GM21526 (cell line): ENCODE results near the gene ZNF785.
"Not testable (repeated sequence)": the region's sequence is repeated elsewhere in the genome, so short reads cannot be mapped to it uniquely, and the experiment has no call there.

ENCODE experiments used
- ATAC-seq: cut with Tn5 transposase; IDR thresholded peaks from one replicate; pipeline ENCODE4 v1.9.1; 2021; ENCODE audit warnings: moderate library complexity; ENCODE audit not compliant: unreplicated experiment, low FRiP score

ZNF785 gene

DNA sequence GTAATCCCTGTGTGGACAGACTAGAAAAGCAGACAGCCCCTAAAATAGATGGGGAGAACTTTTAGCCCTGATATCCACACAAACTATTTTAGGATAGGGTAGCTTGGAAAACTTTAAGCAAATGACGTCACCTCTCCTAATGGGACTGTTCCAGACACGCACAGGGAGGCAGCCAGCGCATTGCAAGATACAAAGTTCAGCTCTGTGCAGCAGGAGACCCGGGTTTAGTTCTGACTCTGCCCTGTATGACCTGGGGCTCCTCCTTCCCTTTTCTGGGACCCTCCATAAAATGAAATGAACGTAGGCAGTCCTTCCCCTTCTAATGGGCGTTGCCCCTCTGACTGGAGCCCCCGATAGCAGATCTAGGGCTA lies 18.4 kb upstream of the ZNF785 start:
- no peak for ATAC-seq

DNA sequence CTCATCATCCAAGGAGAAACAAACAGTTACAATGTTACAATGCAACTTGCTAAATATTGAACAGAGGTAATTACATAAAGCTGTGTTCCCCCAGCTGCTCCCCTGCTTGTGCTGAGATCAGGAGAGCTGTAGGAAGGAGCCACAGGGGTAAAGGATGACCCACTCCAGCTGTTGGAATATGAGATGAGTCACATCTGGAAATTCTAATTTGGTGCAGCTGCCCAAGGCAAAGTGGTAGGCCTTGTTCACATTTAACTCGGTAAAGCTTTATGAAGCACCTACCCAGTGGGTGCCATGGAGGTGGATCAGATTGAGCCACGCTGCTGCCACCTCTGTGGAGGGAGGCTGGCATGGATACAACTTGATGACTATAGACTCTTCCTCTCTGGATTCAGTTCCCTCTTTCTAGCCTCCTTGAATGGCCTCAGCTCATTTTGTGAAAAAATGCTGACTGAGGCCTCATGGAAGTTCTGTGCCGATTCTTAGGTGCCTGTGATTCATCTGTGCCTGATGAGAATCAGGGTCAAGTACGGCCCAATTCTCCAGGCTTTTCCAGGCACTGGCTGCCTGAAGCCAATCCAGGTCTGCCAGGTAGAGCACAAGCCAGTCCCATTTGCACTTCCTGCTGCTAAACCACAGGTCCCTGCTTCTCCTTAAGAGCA lies 17.2 kb upstream of the ZNF785 start:
- ATAC-seq, result no peak

DNA sequence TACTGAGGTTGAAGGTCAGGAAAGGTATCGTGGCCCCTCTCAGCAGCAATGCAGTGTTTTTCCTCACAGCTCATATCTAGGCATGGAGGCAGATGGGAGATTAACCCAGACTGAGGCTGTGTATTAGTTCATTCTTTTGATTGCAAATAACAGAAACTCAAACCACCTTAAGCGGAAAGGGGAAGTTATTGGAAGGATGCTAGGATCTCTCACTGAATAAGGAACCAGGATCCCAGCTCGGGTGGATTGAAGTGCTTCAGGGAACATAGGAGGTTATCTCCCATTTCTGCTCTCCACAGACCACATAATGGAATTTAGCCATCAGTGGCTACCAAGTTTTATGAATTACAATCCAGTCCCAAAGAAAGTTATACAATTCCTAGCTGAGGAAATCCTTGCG lies 16.5 kb upstream of the ZNF785 start:
- no peak for ATAC-seq

DNA sequence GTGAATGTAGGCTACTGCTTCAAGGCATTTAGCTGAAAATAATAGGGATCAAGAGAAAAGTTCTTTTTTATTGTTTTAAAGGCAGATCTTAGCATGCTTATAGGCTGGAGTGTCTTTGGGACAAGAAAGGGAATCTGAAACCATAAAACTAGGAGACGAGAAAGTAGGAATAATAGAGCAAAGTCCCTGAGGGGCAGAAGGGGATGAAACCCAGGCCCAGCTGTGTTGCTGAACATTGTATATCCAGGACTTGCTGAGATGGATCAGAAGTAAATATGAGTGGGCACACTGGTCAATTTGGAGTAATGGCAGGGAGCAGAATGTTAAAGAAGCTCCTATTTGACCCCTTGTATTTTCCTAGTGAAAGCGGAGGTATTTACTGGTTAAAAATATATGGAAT lies 15.4 kb upstream of the ZNF785 start:
- no peak for ATAC-seq

DNA sequence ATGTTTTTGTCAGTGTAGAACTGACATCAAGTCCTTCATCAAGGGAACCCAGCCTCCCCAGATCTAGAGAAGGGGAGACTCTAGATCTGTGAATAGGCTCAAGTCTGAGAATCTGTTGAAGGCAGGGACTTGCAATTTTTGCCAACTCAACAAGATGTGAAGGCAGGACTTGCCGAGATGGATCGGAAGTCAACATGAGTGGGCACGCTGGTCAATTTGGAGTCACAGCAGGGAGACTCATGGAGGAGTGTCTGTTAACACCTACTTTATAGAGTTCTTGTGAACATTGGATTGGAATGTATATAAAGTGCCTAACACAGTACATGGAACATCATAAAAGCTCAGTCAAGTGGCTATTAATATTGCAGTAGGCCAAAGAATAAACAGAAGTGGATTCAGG lies 14.7 kb upstream of the ZNF785 start:
- no peak for ATAC-seq

DNA sequence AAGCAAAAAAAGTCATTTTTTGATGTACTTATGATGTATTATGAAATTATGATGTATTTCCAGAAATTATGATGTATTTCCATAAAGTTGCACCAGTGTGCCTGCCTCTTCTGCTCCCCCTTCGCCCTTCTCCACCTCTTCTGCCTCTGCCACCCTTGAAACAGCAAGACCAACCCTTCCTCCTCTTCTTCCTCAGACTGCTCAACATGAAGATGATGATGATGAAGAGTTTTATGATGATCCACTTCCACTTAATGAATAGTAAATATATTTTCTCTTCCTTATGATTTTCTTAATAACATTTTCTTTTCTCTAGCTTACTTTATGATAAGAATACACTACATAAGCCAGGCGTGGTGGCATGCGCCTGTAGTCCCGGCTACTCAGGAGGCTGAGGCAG lies 7.4 kb upstream of the ZNF785 start:
- ATAC-seq, result no peak

DNA sequence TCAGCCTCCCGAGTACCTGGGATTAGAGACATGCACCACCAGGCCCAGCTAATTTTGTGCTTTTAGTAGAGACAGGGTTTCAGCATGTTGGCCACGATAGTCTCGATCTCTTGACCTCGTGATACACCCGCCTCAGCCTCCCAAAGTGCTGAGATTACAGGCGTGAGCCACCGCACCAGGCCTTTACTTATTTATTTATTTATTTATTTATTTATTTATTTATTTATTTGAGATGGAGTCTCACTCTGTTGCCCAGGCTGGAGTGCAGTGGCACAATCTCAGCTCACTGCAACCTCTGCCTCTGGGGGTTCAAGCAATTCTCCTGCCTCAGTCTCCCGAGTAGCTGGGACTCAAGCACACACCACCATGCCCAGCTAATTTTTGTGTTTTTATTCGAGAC lies 5.4 kb upstream of the ZNF785 start:
- ATAC-seq, result not testable (repeated sequence)

DNA sequence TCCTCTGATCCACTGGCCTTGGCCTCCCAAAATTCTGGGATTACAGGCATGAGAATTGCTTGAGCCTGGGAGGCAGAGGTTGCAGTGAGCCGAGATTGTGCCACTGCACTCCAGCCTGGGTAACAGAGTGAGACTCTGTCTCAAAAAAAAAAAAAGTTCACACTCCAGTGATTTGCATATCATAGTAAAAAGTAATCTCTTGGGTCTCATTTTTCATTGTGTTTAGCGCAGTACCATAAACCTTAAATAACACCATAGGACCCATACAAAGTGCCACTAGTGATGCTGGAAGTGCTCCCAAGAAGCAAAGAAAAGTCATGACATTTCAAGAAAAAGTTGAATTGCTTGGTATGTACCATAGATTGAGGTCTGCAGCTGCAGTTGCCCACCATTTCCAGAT lies 4.1 kb upstream of the ZNF785 start:
- ATAC-seq, result not testable (repeated sequence)

DNA sequence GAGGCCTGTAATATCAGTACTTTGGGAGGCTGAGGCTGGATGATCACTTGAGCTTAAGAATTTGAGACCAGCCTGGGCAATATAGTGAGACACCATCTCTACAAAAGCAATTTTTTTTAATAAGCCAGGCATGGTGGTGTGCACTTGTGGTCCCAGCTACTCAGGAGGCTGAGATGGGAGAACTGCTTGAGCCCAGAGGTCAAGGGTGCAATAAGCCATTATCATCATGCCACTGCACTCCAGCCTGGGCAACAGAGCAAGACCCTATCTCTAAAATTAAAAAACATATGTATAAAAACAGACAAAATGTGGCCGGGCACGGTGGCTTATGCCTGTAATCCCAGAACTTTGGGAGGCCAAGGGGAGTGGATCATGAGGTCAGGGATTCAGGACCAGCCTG lies 3.2 kb upstream of the ZNF785 start:
- no peak for ATAC-seq

DNA sequence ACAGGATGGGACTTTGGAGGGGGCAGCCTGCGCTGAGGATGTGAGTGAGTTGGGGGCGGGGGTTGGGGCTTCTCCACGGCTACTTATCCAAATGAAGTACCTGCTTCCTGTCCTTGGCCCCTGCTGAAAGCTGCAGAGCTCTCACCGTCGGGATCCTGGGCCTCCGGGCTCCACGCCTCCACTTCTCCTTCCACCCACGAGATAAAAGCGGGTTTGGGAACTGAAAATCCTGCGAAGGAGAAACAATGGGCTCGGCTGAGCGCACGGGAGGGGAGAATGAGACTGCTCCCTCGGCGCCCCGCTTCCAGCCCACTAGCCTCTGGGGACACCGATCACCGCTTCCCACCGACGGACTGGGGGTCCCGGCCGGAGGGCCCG lies 486 bp downstream of the ZNF785 start:
- ATAC-seq, result peak; percentile 26

DNA sequence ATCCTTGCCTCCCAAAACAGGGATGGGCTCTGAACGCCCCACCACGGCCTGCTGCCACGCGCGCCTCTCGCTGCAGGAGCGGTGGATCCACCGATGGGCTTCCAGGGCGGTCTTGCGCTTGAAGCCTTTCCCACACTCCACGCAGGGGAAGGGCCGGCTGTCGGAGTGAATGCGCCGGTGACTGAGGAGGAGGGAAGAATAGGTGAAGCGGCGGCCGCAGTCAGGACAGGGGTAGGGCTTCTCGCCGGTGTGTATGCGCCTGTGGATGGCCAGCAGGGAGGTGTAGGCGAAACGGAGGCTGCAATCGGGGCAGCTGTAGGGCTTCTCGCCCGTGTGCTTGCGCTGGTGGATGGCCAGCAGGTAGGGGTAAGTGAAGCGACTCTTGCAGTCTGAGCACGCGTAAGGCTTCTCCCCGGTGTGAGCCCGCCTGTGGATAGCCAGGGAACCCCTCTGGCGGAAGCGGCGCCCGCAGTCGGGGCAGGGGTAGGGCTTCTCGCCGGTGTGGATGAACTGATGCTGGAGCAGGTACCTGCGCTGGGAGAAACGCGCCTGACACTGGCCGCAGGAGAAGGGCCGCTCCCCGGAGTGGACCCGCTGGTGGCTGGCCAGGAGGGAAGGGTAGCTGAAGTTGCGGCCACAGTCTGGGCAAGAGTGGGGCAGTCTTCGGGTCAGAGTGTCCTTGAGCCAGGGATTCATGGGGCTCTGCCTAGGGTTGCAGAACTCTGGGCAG lies 2.7 kb downstream of the ZNF785 start:
- ATAC-seq, result no peak

DNA sequence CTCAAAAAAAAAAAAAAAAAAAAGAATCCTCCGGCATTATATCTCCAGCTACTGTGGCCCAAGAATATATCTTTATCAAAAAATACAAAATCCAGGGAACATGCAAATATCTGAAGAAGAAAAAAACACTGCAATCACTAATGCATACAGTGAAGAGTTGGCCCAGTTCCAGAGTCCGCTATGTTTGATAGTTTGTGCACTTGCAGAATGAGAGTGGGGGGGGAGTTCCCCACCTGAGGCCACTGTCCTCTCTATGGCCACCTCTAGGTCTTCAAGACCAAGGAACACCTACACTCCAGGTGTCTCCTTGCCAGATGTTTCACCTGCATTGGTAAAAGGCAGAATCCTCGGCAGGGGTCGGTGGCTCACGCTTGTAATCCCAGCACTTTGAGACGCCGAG lies 4.0 kb downstream of the ZNF785 start:
- ATAC-seq, result no peak

DNA sequence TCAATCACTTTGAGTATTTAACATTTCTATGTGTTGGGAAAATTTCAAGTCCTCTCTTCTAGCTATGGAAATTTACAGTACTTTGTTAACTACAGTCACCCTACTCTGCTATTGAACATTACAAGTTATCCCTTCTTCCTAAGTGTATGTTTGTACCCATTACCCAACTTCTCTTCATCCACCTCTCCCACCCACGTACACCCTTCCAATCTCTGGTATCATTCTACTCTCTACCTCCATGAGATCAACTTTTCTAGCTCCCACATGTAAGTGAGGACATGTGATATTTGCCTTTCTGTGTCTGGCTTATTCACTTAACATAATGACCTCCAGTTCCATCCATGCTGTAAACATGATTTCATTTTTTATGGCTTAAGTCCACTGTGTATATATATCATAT lies 10.8 kb downstream of the ZNF785 start:
- ATAC-seq, result no peak

DNA sequence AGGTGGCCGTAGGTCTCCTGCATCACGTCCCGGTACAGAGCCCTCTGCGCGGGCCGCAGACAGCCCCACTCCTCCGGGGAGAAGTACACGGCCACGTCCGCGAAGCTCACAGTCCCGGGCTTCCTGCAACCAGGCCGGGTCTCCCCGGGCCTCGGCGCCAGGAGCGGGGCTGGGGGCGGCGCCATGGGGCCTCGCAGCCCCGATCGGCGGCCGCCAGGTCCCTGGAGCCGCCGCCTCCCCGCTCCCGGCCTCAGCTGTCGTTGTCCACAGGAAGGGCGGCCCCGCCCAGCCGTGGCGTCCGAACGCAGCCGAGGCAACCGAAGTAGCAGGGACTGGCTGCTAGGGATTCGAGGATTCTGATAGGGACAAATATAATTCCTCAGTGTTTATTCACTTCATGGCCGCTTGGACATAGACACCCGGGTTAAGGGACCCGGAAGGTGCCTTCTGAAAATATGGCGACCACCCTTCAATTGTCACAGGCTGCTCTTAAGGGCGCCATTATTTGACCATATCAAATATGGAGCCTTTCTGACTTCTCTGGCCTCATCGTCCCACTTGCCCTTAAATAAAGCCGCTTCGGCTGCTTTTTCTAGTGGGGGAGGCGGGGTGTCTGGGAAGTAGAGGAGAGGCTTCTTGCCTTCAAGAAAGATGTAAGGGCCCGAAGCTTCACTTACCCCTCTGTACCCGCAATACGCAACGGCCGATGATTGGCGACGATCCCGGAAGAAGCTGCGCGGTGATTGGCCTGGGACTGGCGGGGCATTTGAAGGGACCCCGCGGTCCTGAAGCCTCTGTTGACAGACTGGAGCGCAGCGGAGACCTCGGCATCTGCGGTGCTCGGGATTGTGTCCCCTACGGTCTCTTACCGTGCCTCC lies 13.8 kb downstream of the ZNF785 start, which contains the start of gene ZNF688:
TSS of gene ZNF688 (minus strand) at position 270 of the 878 bp plus-strand sequence. CDS start at position 185, 85 bp downstream.
- peak; percentile 59 for ATAC-seq

DNA sequence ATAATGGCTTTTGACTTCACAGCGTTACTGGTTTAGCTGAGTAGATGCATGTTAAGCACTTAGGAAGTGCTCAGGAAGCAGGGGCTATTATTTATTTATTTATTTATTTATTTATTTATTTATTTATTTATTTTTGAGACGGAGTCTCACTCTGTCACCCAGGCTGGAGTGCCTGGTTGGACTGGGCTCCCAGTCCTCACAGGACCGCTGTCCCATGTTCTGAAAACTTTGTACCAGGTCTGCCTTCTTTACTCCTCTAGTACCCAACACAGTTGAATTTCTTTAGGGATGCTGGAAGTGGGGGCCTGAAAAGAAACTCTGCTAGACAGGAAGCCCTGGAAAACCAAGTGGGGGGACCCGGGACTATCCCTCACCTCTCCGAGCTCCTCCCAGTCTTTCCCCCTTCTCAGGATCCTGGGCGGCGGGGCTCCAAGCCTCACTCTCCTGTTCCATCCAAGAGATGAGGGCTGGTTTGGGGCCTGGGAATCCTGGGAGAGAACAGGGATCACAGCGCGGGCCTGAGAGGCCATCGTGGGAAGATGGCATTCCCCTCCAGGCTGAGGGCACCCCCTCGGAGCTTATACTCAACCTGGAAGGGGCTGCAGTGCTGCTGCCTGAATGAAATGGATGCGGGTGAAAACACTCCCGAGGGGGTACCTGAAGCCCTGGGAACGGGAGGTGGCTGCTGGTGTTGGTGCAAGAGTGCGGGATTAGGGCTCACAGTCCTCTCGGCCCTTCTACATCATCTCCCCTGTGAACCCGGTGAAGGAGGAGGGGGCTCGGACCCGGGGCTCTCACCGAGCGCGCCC lies 14.7 kb downstream of the ZNF785 start:
- no peak for ATAC-seq

DNA sequence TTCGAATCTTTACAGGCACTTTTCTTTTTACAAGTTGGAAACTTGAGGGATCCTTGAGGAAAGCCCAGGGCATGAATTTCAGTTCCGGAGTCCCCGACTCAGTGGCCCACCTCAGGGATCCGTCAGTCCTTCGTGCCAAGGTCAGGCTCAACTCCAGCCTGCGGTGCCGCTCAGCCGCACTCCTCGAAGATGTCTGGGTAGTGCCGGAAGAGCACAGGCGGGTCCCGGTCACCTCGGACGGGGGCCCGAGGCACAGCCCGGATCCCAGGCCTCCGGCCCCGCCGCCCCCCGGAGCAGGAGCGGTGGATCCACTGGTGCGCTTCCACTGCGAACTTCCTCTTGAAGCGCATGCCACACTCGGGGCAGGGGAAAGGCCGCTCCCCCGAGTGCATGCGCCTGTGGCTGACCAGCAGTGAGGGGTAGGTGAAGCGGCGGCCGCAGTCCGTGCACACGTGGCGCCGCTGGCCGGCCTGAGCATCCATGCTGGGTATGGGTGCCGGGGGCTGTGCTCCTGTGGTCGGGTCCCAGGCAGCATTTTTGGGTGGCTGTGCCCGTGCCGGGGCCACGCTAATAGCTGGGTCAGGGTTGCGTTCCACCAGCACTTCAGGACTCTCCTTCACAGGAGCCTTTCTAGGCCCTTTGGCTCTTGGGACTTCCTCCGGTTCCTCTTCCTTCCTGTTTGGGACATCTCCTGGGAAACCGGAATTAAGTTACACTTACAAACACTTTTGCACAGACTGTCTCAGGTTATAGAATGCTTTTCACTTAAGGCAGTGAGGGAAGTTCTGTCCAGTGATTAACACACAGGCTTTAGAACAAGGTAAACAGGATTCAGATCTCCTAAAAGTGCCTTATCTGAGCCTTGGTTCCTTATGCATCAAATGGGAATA lies 15.5 kb downstream of the ZNF785 start:
- ATAC-seq, result no peak

DNA sequence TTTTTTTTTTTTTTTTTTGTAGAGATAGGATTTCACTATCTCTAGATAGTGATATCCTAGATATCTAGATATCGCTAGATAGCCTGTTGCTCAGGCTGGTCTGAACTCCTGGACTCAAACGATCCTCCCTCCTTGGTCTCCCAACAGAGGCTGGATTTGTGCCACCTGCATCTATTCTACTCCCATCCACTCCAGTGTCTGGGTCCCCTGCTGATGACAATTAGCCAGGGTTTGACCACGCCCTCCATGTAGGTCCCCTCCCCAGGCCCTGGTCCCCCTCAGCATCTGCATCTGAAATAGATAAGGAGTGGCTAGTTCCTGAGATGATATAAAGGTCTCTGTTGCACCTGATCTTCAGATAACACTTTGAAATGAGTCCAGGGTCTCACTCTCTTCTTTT lies 16.2 kb downstream of the ZNF785 start:
- ATAC-seq, result no peak

DNA sequence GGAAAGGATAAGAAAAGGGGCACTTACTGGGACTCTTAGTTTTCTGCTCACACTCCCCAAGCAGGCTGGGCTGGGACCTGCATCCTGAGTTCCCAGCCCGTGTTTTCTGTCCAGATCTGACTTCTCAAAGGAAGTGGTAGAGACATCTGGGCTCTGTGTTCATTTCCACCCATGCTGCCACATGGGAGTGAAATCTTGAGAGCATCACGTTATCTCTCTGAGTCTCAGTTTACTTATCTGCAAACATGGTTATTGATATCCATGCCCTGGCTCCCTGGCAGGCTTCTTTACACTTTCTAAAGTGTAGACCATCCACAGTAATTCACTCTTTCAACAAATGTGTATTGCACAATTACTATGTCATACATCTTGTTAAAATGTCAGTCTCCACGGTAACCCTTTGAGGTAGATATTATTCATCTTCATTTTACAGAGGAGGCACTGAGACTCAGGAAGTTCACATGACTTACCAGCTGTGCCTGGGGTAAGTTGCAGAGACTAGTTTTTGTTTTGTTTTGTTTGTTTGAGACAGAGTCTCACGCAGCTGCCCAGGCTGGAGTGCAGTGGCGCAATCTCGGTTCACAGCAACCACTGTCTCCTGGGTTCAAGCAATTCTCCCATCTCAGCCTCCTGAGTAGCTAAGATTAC lies 17.4 kb downstream of the ZNF785 start:
- ATAC-seq, result no peak
